Muscle of leg (tissue), 9 donors: ENCODE data around the gene CCN2. TPM values are rescaled to one million over a fixed set of nuclear protein-coding genes. Genes with fewer than 3 reads are reported as not detected.

Source experiments
- polyA plus RNA-seq, 8 donors: library from polyadenylated mRNA; unstranded; fragments of 120-200 nt; gene quantifications; one replicate each; pipeline versions ENCODE4 v1.2.1 to v1.2.3, GENCODE V29; 2013; ENCODE audit warnings: inconsistent platforms in 1 of 8, low replicate concordance in 1 of 8; ENCODE audit not compliant: insufficient read length in 8 of 8, insufficient read depth in 1 of 8
- total RNA-seq: library from RNA; stranded (reverse); fragments of 120-200 nt; gene quantifications from one replicate; pipeline ENCODE4 v1.2.4, GENCODE V29; 2013

CCN2 gene
- total and polyA plus RNA-seq, 9 donors: 16.0 to 86.5 (median 34.3) TPM

Other genes starting within 250 kb of the CCN2 start
- gene OR2A4, start 250.0 kb downstream of the CCN2 start, total RNA-seq: not detected
- under 1 TPM in 1 of 8 donors, not detected in 7; 0.14 TPM for gene OR2A4, start 250.0 kb downstream of the CCN2 start, polyA plus RNA-seq
- gene CTAGE9, start 240.4 kb downstream of the CCN2 start, total RNA-seq: not detected
- under 1 TPM in 1 of 8 donors, not detected in 7; 0.17 TPM for gene CTAGE9, start 240.4 kb downstream of the CCN2 start, polyA plus RNA-seq
- 13.7 TPM for gene ENPP1, start 143.4 kb downstream of the CCN2 start, total RNA-seq
- gene ENPP1, start 143.4 kb downstream of the CCN2 start, polyA plus RNA-seq: 10 to 100 TPM in 3 of 8 donors, 1 to 10 TPM in 5; 7.9 to 16.1 (median 8.9) TPM